Stimulated activated CD4-positive, alpha-beta T cell treated with anti-CD3 and anti-CD28 coated beads, TNF-alpha, amount 100 ng/mL, for 4 hours (primary cell): ENCODE data around the gene ATAT1.

ENCODE experiments used
- DNase-seq, 3 experiments: peaks; one replicate each; pipeline ENCODE4 v3.0.0-alpha.2; 2020; ENCODE audit warnings: low read depth in 3 of 3

ATAT1 gene

DNA sequence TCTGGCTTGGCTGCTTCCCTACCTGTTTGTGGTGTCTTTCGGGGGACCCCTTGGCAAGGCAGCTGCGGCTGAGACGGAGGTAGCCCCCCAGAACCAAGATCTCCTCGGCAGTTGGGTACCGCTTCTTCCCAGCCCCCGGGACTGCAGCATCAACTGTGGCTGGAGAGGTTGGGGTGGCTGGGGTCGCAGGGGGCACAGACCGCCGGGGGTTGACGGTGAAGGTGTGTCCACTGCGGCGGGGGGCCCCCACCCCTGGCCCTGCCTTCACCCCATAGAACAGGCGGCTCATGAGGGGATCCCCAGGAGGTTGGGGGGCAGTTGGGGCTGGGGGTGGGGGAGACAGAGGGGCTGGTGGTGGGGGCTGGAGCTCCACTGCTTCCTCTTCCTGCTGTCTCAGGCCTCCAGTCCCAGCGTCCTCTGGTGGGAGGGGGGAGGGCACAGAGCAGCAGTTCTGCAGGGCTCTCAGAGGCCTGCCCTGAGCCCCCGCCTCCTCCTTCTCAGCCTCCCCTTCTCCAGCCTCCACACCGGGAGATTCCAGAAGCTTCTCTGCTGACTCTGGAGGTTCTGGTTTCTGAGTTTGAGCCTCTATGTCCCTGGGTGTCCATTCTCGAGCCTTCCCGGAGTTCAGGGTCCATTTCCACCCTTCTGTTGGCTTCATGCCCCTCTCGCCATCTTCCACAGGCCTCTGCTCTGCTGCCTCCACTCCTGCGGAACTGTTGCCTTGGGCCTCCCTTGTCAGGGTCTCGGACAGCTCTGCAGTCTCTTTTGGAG, 57.9 kb downstream of the ATAT1 start:
- no peak for DNase-seq

GRCh38 chr6:30685157-30686008, 58.7 kb downstream of the ATAT1 start:
- DNase-seq, result no peak

- peak; percentile 79 to 84 (median 81) for DNase-seq
Observed at GRCh38 chr6:30686009-30686907, 59.6 kb downstream of the ATAT1 start, which contains the start of gene PPP1R18. Gene PPP1R18 (minus strand): TSS chr6:30686645. CDS start chr6:30686018, 627 bp downstream.

- DNase-seq, result peak; percentile 66 to 83 (median 73)
Observed at GRCh38 chr6:30686908-30687658, 60.4 kb downstream of the ATAT1 start.

DNA sequence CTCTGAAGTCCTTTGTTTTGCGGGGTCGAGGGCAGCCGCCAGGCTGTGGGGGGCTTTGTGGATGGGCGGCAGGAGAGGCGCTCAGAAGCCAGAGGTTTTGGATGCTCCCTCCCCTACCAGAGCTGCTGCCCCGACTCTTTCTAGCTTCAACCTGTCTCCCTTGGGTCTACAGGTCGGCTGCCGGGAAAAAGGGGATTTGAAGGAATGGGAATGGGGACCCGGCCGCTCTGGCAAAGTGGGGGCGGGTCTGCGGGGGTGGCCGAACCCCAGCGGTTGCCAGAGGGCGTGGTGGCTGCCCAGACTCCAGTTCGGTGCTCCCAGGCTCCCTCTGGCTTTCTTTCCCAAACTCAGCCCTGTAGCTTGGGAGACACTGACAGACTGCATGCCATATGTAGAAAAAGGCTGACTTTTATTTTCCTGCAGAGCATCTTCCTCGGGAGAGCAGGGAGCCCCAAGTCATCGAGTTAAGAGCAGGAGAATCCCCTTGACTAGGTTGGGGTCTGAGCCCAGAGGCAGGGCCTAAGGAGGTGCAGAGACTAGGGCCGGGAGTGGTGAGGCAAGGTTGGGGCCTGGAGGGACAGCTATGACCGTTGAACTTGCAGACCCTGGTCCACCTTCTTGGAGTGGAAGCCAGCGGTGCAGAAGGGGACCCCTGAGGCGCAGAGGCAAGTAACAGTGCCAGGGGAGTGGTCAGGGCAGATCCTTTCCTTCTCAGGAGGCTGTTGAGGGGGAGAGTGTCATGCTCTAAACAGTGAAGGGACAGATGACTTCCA, 61.2 kb downstream of the ATAT1 start:
- no peak for DNase-seq

DNA sequence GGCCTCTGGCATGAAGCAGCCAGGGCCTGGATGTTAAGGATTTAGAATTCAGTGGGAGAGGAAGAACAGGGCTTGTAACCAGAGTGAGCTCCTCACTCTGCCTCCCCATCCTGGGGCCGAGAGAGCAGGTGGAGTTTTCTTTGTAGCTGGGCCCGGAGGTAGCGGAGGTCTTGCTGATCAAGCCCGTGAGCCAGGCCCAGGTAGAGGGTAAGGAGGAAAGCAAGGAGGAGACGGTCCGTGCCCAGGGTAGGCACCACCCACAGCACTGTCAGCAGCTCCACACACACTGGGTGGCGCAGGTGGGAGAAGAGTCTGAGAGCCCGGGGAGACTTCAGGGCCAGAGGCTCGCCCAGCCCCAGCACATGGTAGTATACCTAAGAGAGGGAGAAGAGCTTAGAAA, 61.9 kb downstream of the ATAT1 start:
- DNase-seq, result no peak

GRCh38 chr6:30689022-30689865, 62.6 kb downstream of the ATAT1 start:
- no peak for DNase-seq

DNA sequence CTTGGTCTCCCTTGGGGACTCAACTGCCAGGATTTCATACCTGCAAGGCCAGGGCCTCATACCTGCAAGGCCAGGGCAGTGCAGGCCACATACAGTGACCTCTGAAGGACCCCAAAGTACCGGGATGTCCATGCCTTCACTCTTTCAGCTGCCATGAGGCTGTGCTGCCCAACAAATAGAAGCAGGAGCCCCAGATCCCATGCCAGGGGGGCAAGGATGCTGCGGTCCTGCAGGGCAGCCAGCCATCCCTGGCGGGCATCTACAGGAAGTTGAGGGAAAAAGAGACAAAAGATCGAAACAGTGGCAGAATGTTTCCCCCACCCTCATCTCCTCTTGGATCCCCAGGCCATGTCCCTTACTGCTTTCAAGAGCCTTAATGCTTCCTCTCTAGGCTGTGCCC, 63.3 kb downstream of the ATAT1 start:
- no peak for DNase-seq

DNA sequence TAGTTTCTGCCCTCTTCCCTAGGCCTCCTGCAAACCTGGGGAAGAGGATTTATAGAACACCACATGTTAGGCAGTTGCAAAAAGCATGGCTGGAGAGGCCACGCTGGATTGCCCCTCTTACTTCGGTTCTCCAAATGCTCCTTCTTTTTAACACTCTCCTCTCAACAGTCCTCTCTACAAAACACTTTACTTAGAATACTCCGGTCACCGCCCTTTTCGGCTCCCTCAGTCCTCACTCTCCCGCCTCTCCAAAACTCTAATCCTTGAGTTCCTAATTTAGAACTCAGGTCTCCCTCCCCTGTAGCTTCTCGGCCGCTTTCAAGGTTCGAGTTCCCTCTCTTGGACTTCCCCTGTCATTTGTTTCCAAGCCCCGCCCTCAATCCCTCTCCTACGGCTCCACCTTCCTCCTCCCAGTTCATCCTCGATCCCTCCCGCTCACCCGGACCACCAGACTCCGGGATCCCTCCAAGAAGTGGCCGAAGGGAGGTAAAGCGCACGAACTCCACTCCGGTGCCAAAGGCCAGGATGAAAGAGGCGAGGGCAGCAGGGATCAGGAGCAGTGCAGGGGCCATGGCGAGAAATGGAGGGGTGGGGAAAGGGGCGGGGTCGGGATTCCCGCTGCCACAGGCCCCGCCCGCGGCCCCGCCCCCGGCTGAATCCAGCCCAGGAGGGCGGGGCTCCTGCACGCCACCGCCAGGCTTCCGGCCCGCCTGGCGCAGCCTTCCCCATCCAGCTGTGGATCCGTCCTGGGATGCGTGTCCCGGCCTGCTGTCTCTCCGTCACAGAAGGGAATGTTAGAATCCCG, 63.9 kb downstream of the ATAT1 start, which contains the start of gene NRM:
Gene NRM (minus strand): TSS at position 582 of the 805 bp plus-strand sequence. CDS start 10 bp downstream, at position 572.
- DNase-seq, result peak; percentile 55 to 72 (median 61)

- DNase-seq, result no peak
Observed at GRCh38 chr6:30691208-30691847, 64.7 kb downstream of the ATAT1 start.
